Adrenal gland (tissue), 5 donors: ENCODE data around the gene ZXDC.

ENCODE experiments used
- CTCF ChIP-seq, 6 experiments: fragments of 450-650 bp in 4 of 6; fragments of 200-600 bp in 2 of 6; sonication (generic) in 1 of 6; IDR thresholded peaks; 1 replicate in 5 of 6; 2 replicates in 1 of 6; pipeline versions ENCODE4 v1.5.1 to v1.8.0; 2016 to 2021; ENCODE audit warnings: antibody characterized with exemption in 6 of 6, mild to moderate bottlenecking in 2 of 6, moderate library complexity in 1 of 6
- POLR2A ChIP-seq, 2 donors: fragments of 450-650 bp; IDR thresholded peaks; one replicate each; pipeline ENCODE4 v1.6.1; 2017; ENCODE audit warnings: antibody characterized with exemption in 2 of 2, mild to moderate bottlenecking in 2 of 2, moderate library complexity in 1 of 2
- donor health status: DM: no; HTN: no; CAD: no.

GRCh38 chr3:126469479-126469878, 6.2 kb downstream of the ZXDC start:
- TF ChIP-seq CTCF (IDR thresholded peaks at IDR 0.05) (no peak), POLR2A (IDR thresholded peaks at IDR 0.05) (no peak)
